ENCODE measurements around the gene KNCN.

KNCN gene

GRCh38 chr1:46510341-46510997, 41.0 kb downstream of the KNCN start:
- no peak overlapping the region for H3K4me3 ChIP-seq (ENCODE audit: control insufficient read depth, low read depth, low read length)
- no peak for TF ChIP-seq CTCF (conservative IDR thresholded peaks at IDR 0.05; ENCODE audit: control insufficient read depth, insufficient read depth, low read depth, low read length)
- no peak for DNase-seq (ENCODE audit: low read depth)

- DNase-seq (ENCODE audit: low read depth): peak; percentile 49
- H3K4me3 ChIP-seq (ENCODE audit: control insufficient read depth, low read depth, low read length): no peak overlapping the region
- TF ChIP-seq CTCF (conservative IDR thresholded peaks at IDR 0.05; ENCODE audit: control insufficient read depth, insufficient read depth, low read depth, low read length): no peak
These were observed 42.7 kb downstream of the KNCN start for GRCh38 chr1:46508757-46509156.

- DNase-seq (ENCODE audit: low read depth): peak; percentile 55
- no peak for TF ChIP-seq CTCF (conservative IDR thresholded peaks at IDR 0.05; ENCODE audit: control insufficient read depth, insufficient read depth, low read depth, low read length)
- no peak overlapping the region for H3K4me3 ChIP-seq (ENCODE audit: control insufficient read depth, low read depth, low read length)
These were observed 44.8 kb downstream of the KNCN start for GRCh38 chr1:46506470-46507219.

- H3K4me3 ChIP-seq (ENCODE audit: control insufficient read depth, low read depth, low read length): no peak overlapping the region
- no peak for TF ChIP-seq CTCF (conservative IDR thresholded peaks at IDR 0.05; ENCODE audit: control insufficient read depth, insufficient read depth, low read depth, low read length)
- no peak for DNase-seq (ENCODE audit: low read depth)
These were observed 48.0 kb downstream of the KNCN start for GRCh38 chr1:46503421-46503820.

- no peak for TF ChIP-seq CTCF (conservative IDR thresholded peaks at IDR 0.05; ENCODE audit: control insufficient read depth, insufficient read depth, low read depth, low read length)
- no peak for DNase-seq (ENCODE audit: low read depth)
These were observed 49.9 kb downstream of the KNCN start for GRCh38 chr1:46501528-46501927.

GRCh38 chr1:46497665-46498064, 53.8 kb downstream of the KNCN start:
- no peak overlapping the region for H3K4me3 ChIP-seq (ENCODE audit: control insufficient read depth, low read depth, low read length)
- no peak for TF ChIP-seq CTCF (conservative IDR thresholded peaks at IDR 0.05; ENCODE audit: control insufficient read depth, insufficient read depth, low read depth, low read length)
- DNase-seq (ENCODE audit: low read depth): no peak

More at GRCh38 chr1:46501528-46501927, 49.9 kb downstream of the KNCN start:
- H3K4me3 ChIP-seq (ENCODE audit: control insufficient read depth, low read depth, low read length): no peak overlapping the region

Measured in fibroblast of mammary gland (primary cell).